Activated CD8-positive, alpha-beta memory T cell treated with anti-CD3 and anti-CD28 coated beads for 48 hours (primary cell): ENCODE measurements around the gene PDLIM1.

ENCODE experiments used
- DNase-seq, 3 experiments: peaks; one replicate each; pipeline ENCODE4 v3.0.0-alpha.2; 2020; ENCODE audit warnings: low read depth in 2 of 3, low spot score in 2 of 3

Gene PDLIM1

GRCh38 chr10:95290461-95291364 lies at the start of gene PDLIM1:
PDLIM1 (minus strand) TSS chr10:95291003; CDS start chr10:95290915, 88 bp downstream.
- peak in 1 of 3 experiments; percentile 3 for DNase-seq

GRCh38 chr10:95339863-95340262 lies 49.1 kb upstream of the PDLIM1 start:
- DNase-seq = no peak

GRCh38 chr10:95337423-95338160 lies 46.8 kb upstream of the PDLIM1 start:
- DNase-seq = no peak

GRCh38 chr10:95336702-95337101 lies 45.9 kb upstream of the PDLIM1 start:
- no peak for DNase-seq

- DNase-seq = no peak
These were observed 45.3 kb upstream of the PDLIM1 start for GRCh38 chr10:95335933-95336699.

- DNase-seq = no peak
These were observed 44.0 kb upstream of the PDLIM1 start for GRCh38 chr10:95334805-95335144.

GRCh38 chr10:95333997-95334804 lies 43.4 kb upstream of the PDLIM1 start:
- no peak for DNase-seq

GRCh38 chr10:95332666-95333249 lies 42.0 kb upstream of the PDLIM1 start:
- DNase-seq = no peak

GRCh38 chr10:95331596-95332130 lies 40.9 kb upstream of the PDLIM1 start:
- DNase-seq = no peak

GRCh38 chr10:95330966-95331453 lies 40.2 kb upstream of the PDLIM1 start:
- no peak for DNase-seq

- no peak for DNase-seq
These were observed 38.5 kb upstream of the PDLIM1 start for GRCh38 chr10:95329296-95329695.

- DNase-seq = no peak
These were observed 37.2 kb upstream of the PDLIM1 start for GRCh38 chr10:95328013-95328412.

- DNase-seq = no peak
These were observed 36.6 kb upstream of the PDLIM1 start for GRCh38 chr10:95327367-95327766.

- no peak for DNase-seq
These were observed 35.6 kb upstream of the PDLIM1 start for GRCh38 chr10:95326396-95326795.

GRCh38 chr10:95325863-95326262 lies 35.1 kb upstream of the PDLIM1 start:
- no peak for DNase-seq

GRCh38 chr10:95324436-95325268 lies 33.8 kb upstream of the PDLIM1 start:
- DNase-seq = no peak

- no peak for DNase-seq
These were observed 30.9 kb upstream of the PDLIM1 start for GRCh38 chr10:95321554-95322301.

- no peak for DNase-seq
These were observed 28.4 kb upstream of the PDLIM1 start for GRCh38 chr10:95319239-95319638.
